HEK293 (cell line): ENCODE data around the gene UBE3A.

Source experiments
- CTCF ChIA-PET: fragments of 350-600 bp; formaldehyde crosslinking; extraction: SDS; loops from one replicate; lab custom pipeline; 2021; ENCODE audit warnings: antibody characterized with exemption; lab: Yijun Ruan, JAX
- POLR2A ChIA-PET: fragments of 300-600 bp; formaldehyde crosslinking; extraction: SDS; loops from one replicate; lab custom pipeline; 2020; ENCODE audit warnings: antibody characterized with exemption, inconsistent platforms; lab: Yijun Ruan, JAX
- H3K27ac ChIP-seq: fragments of 200-500 bp; sonication (Bioruptor generic); 2 replicates; pipeline ENCODE4 v1.5.1; 2014; ENCODE audit warnings: low read depth, low read length, control low read depth, inconsistent platforms; ENCODE audit errors: extremely low read depth
- H3K36me3 ChIP-seq, 2 experiments: fragments of 200-500 bp in 1 of 2; sonication (Bioruptor generic) in 1 of 2; 1 replicate in 1 of 2; 2 replicates in 1 of 2; pipeline ENCODE4 v1.5.1; 2014 to 2017; ENCODE audit warnings: inconsistent platforms in 2 of 2, low read length in 2 of 2; ENCODE audit not compliant: control insufficient read depth in 2 of 2, insufficient read depth in 1 of 2
- H3K4me1 ChIP-seq: fragments of 200-500 bp; sonication (Bioruptor generic); 2 replicates; pipeline ENCODE4 v1.5.1; 2014; ENCODE audit warnings: mild to moderate bottlenecking, low read length, inconsistent platforms; ENCODE audit not compliant: control insufficient read depth, insufficient read depth
- H3K4me3 ChIP-seq: 2 replicates; pipeline ENCODE4 v1.5.1; 2011; ENCODE audit warnings: low read depth, mild to moderate bottlenecking, control low read depth, low read length, moderate library complexity
- H3K9me3 ChIP-seq: fragments of 200-500 bp; sonication (Bioruptor generic); 2 replicates; pipeline ENCODE4 v1.5.1; 2014; ENCODE audit warnings: low read depth, low read length, inconsistent platforms; ENCODE audit not compliant: control insufficient read depth, insufficient read depth
- BCL11B ChIP-seq: fragments of 450-650 bp; formaldehyde crosslinking; IDR thresholded peaks from 2 replicates; pipeline ENCODE4 v1.5.1; 2016; ENCODE audit warnings: low read depth, missing biosample characterization, missing genetic modification characterization
- GFI1B ChIP-seq: fragments of 450-650 bp; formaldehyde crosslinking; IDR thresholded peaks from 2 replicates; pipeline ENCODE4 v1.5.1; 2016; ENCODE audit warnings: missing biosample characterization, missing genetic modification characterization
- GLI2 ChIP-seq: fragments of 450-650 bp; formaldehyde crosslinking; IDR thresholded peaks from 2 replicates; pipeline ENCODE4; 2017; ENCODE audit warnings: missing biosample characterization, missing genetic modification characterization, low read depth, borderline replicate concordance
- GLIS1 ChIP-seq: fragments of 450-650 bp; formaldehyde crosslinking; IDR thresholded peaks from 2 replicates; pipeline ENCODE4 v1.5.1; 2016; ENCODE audit warnings: missing biosample characterization, missing genetic modification characterization
- HOXC10 ChIP-seq: sonication (generic); formaldehyde crosslinking; IDR thresholded peaks from 2 replicates; pipeline ENCODE4 v1.8.1; 2023; ENCODE audit warnings: mild to moderate bottlenecking, missing genetic modification reagents
- KLF10 ChIP-seq: fragments of 450-650 bp; IDR thresholded peaks from 2 replicates; pipeline ENCODE4 v1.5.1; 2018; ENCODE audit warnings: missing biosample characterization, mild to moderate bottlenecking, missing genetic modification characterization
- KLF8 ChIP-seq: fragments of 450-650 bp; formaldehyde crosslinking; IDR thresholded peaks from 2 replicates; pipeline ENCODE4 v1.5.1; 2016; ENCODE audit warnings: missing biosample characterization, missing genetic modification characterization
- MEIS1 ChIP-seq: sonication (generic); formaldehyde crosslinking; IDR thresholded peaks from 2 replicates; pipeline ENCODE4 v1.8.1; 2022; ENCODE audit warnings: missing genetic modification reagents, mild to moderate bottlenecking, borderline replicate concordance
- MZF1 ChIP-seq: fragments of 450-650 bp; formaldehyde crosslinking; IDR thresholded peaks from 2 replicates; pipeline ENCODE4 v1.5.1; 2017; ENCODE audit warnings: missing biosample characterization, missing genetic modification characterization, borderline replicate concordance
- ZBTB21 ChIP-seq: fragments of 450-650 bp; formaldehyde crosslinking; IDR thresholded peaks from 2 replicates; pipeline ENCODE4 v1.5.1; 2017; ENCODE audit warnings: missing biosample characterization, missing genetic modification characterization
- ZFP37 ChIP-seq: fragments of 450-650 bp; formaldehyde crosslinking; IDR thresholded peaks from 2 replicates; pipeline ENCODE4 v1.5.1; 2016; ENCODE audit warnings: missing biosample characterization, missing genetic modification characterization
- ZNF184 ChIP-seq: fragments of 450-650 bp; IDR thresholded peaks from 2 replicates; pipeline ENCODE4 v1.5.1; 2018; ENCODE audit warnings: missing biosample characterization, mild to moderate bottlenecking, missing genetic modification characterization
- ZNF2 ChIP-seq: fragments of 450-650 bp; formaldehyde crosslinking; IDR thresholded peaks from 2 replicates; pipeline ENCODE4 v1.5.1; 2016; ENCODE audit warnings: missing biosample characterization, missing genetic modification characterization
- ZNF416 ChIP-seq: fragments of 450-650 bp; formaldehyde crosslinking; IDR thresholded peaks from 2 replicates; pipeline ENCODE4 v1.5.1; 2016; ENCODE audit warnings: missing biosample characterization, missing genetic modification characterization
- ZNF558 ChIP-seq: fragments of 450-650 bp; formaldehyde crosslinking; IDR thresholded peaks from 2 replicates; pipeline ENCODE4 v1.5.1; 2016; ENCODE audit warnings: missing biosample characterization, missing genetic modification characterization
- ZNF624 ChIP-seq: fragments of 450-650 bp; formaldehyde crosslinking; IDR thresholded peaks from 2 replicates; pipeline ENCODE4 v1.5.1; 2017; ENCODE audit warnings: missing biosample characterization, missing genetic modification characterization
- ZNF707 ChIP-seq: fragments of 450-650 bp; formaldehyde crosslinking; IDR thresholded peaks from 2 replicates; pipeline ENCODE4 v1.5.1; 2016; ENCODE audit warnings: missing biosample characterization, missing genetic modification characterization
- ZNF768 ChIP-seq: fragments of 450-650 bp; formaldehyde crosslinking; IDR thresholded peaks from 2 replicates; pipeline ENCODE4 v1.5.1; 2018; ENCODE audit warnings: missing biosample characterization, mild to moderate bottlenecking, missing genetic modification characterization
- ZNF792 ChIP-seq: fragments of 450-650 bp; formaldehyde crosslinking; IDR thresholded peaks from 2 replicates; pipeline ENCODE4 v1.5.1; 2016; ENCODE audit warnings: missing biosample characterization, missing genetic modification characterization
- ZNF837 ChIP-seq: fragments of 450-650 bp; formaldehyde crosslinking; IDR thresholded peaks from 2 replicates; pipeline ENCODE4 v1.5.1; 2016; ENCODE audit warnings: missing biosample characterization, missing genetic modification characterization
- TF ChIP-seq, protein P1 (sequence below): fragments of 450-650 bp; formaldehyde crosslinking; IDR thresholded peaks from 2 replicates; pipeline ENCODE4 v1.5.1; 2016; ENCODE audit warnings: missing biosample characterization, missing genetic modification characterization
- TF ChIP-seq, protein P2 (sequence below): fragments of 450-650 bp; formaldehyde crosslinking; IDR thresholded peaks from 2 replicates; pipeline ENCODE4 v1.5.1; 2016; ENCODE audit warnings: missing biosample characterization, missing genetic modification characterization
- TF ChIP-seq, protein P3 (sequence below): fragments of 450-650 bp; formaldehyde crosslinking; conservative IDR thresholded peaks from 2 replicates; pipeline ENCODE4 v1.5.1; 2016; ENCODE audit warnings: low read depth, missing biosample characterization, missing genetic modification characterization
- TF ChIP-seq, protein P4 (sequence below): sonication (generic); formaldehyde crosslinking; IDR thresholded peaks from 2 replicates; pipeline ENCODE4 v1.8.1; 2022; ENCODE audit warnings: mild to moderate bottlenecking, moderate library complexity, missing genetic modification reagents
- TF ChIP-seq, protein P5 (sequence below): fragments of 450-650 bp; formaldehyde crosslinking; IDR thresholded peaks from 2 replicates; pipeline ENCODE4 v1.5.1; 2016; ENCODE audit warnings: missing biosample characterization, missing genetic modification characterization, low read depth

UBE3A gene

DNA sequence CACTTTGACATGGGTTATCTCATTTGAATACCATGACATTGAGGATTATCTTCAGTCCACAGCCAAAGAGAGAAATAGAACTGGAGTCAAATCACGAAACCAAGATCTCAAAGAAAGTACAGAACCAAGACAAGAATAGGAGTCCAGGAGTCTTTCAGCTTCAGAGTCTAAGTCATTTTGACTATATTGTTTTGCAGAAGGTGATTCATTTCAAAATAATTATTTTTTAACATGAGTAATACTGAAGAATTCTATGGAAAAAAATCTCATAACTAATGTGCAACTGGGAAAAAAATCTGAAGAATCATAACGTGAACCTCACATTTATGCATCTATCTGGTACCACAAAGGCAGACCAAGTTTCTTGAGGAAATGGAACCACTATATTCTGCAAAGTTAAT lies 60.3 kb downstream of the UBE3A start:
- H3K4me3 ChIP-seq, result no peak overlapping the region
- TF ChIP-seq ZNF558 (tag by site-specific recombination) (no peak), ZNF707 (tag by site-specific recombination) (no peak), HOXC10 (CRISPR knock-in tag) (no peak), KLF8 (tag by site-specific recombination) (no peak), ZFP37 (tag by site-specific recombination) (no peak), ZNF416 (tag by site-specific recombination) (no peak), ZNF184 (tag by site-specific recombination) (no peak), MEIS1 (CRISPR knock-in tag) (no peak), GFI1B (tag by site-specific recombination) (no peak), ZNF768 (no peak), MZF1 (no peak), ZNF792 (tag by site-specific recombination) (no peak), ZNF2 (tag by site-specific recombination) (no peak), KLF10 (no peak), ZNF624 (no peak), ZBTB21 (tag by site-specific recombination) (no peak)
- TF ChIP-seq, protein P1, sequence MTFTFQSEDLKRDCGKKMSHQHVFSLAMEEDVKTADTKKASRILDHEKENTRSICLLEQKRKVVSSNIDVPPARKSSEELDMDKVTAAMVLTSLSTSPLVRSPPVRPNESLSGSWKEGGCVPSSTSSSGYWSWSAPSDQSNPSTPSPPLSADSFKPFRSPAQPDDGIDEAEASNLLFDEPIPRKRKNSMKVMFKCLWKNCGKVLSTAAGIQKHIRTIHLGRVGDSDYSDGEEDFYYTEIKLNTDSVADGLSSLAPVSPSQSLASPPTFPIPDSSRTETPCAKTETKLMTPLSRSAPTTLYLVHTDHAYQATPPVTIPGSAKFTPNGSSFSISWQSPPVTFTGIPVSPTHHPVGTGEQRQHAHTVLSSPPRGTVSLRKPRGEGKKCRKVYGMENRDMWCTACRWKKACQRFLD, result no peak
- TF ChIP-seq, protein P2, sequence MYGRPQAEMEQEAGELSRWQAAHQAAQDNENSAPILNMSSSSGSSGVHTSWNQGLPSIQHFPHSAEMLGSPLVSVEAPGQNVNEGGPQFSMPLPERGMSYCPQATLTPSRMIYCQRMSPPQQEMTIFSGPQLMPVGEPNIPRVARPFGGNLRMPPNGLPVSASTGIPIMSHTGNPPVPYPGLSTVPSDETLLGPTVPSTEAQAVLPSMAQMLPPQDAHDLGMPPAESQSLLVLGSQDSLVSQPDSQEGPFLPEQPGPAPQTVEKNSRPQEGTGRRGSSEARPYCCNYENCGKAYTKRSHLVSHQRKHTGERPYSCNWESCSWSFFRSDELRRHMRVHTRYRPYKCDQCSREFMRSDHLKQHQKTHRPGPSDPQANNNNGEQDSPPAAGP, result no peak
- TF ChIP-seq, protein P3, sequence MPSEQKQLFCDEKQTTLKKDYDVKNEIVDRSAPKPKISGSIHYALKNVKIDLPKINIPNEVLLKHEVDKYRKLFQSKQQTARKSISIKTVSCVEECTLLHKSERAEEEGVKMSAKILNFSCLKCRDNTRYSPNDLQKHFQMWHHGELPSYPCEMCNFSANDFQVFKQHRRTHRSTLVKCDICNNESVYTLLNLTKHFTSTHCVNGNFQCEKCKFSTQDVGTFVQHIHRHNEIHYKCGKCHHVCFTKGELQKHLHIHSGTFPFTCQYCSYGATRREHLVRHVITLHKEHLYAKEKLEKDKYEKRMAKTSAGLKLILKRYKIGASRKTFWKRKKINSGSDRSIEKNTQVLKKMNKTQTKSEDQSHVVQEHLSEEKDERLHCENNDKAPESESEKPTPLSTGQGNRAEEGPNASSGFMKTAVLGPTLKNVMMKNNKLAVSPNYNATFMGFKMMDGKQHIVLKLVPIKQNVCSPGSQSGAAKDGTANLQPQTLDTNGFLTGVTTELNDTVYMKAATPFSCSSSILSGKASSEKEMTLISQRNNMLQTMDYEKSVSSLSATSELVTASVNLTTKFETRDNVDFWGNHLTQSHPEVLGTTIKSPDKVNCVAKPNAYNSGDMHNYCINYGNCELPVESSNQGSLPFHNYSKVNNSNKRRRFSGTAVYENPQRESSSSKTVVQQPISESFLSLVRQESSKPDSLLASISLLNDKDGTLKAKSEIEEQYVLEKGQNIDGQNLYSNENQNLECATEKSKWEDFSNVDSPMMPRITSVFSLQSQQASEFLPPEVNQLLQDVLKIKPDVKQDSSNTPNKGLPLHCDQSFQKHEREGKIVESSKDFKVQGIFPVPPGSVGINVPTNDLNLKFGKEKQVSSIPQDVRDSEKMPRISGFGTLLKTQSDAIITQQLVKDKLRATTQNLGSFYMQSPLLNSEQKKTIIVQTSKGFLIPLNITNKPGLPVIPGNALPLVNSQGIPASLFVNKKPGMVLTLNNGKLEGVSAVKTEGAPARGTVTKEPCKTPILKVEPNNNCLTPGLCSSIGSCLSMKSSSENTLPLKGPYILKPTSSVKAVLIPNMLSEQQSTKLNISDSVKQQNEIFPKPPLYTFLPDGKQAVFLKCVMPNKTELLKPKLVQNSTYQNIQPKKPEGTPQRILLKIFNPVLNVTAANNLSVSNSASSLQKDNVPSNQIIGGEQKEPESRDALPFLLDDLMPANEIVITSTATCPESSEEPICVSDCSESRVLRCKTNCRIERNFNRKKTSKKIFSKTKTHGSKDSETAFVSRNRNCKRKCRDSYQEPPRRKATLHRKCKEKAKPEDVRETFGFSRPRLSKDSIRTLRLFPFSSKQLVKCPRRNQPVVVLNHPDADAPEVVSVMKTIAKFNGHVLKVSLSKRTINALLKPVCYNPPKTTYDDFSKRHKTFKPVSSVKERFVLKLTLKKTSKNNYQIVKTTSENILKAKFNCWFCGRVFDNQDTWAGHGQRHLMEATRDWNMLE (tag by site-specific recombination), result no peak
- TF ChIP-seq, protein P4, sequence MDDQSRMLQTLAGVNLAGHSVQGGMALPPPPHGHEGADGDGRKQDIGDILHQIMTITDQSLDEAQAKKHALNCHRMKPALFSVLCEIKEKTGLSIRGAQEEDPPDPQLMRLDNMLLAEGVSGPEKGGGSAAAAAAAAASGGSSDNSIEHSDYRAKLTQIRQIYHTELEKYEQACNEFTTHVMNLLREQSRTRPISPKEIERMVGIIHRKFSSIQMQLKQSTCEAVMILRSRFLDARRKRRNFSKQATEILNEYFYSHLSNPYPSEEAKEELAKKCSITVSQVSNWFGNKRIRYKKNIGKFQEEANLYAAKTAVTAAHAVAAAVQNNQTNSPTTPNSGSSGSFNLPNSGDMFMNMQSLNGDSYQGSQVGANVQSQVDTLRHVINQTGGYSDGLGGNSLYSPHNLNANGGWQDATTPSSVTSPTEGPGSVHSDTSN, result no peak
- peaks cover 0 to 24% of the 10 kb centered on the region in 2 experiments for H3K36me3 ChIP-seq
- CTCF ChIA-PET, result no interaction called here
- no peak overlapping the region for H3K27ac ChIP-seq
- H3K9me3 ChIP-seq, result no peaks in the 10 kb centered on the region
- H3K4me1 ChIP-seq, result no peaks in the 10 kb centered on the region
- POLR2A ChIA-PET, result no interaction called here

DNA sequence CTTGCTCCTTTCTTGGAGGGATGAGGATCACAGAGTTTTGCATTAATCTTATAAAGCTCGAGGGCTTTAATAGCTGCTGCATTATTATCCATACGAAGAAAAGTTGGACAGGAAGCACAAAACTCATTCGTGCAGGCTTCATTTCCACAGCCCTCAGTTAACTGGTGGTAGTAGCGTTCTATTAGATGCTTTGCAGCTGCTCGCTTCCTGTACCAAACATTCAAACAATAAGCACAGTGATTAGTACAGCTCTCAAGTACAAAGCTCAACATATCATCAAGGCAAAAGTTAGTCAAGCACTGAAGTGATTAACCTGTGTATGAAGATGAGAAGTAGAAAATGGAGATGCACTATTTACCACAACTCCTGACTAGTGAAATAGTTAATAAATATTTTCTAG lies 63.3 kb downstream of the UBE3A start:
- peaks cover 0 to 46% of the 10 kb centered on the region in 2 experiments for H3K36me3 ChIP-seq
- no peak overlapping the region for H3K4me3 ChIP-seq
- POLR2A ChIA-PET, result no interaction called here
- no peak for TF ChIP-seq ZNF837
- TF ChIP-seq GLI2 (tag by site-specific recombination), result no peak
- no peak for TF ChIP-seq BCL11B (tag by site-specific recombination)
- TF ChIP-seq GLIS1, result no peak
- TF ChIP-seq, protein P5, sequence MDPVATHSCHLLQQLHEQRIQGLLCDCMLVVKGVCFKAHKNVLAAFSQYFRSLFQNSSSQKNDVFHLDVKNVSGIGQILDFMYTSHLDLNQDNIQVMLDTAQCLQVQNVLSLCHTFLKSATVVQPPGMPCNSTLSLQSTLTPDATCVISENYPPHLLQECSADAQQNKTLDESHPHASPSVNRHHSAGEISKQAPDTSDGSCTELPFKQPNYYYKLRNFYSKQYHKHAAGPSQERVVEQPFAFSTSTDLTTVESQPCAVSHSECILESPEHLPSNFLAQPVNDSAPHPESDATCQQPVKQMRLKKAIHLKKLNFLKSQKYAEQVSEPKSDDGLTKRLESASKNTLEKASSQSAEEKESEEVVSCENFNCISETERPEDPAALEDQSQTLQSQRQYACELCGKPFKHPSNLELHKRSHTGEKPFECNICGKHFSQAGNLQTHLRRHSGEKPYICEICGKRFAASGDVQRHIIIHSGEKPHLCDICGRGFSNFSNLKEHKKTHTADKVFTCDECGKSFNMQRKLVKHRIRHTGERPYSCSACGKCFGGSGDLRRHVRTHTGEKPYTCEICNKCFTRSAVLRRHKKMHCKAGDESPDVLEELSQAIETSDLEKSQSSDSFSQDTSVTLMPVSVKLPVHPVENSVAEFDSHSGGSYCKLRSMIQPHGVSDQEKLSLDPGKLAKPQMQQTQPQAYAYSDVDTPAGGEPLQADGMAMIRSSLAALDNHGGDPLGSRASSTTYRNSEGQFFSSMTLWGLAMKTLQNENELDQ, result no peak
- no peaks in the 10 kb centered on the region for H3K4me1 ChIP-seq
- CTCF ChIA-PET, result no interaction called here
- H3K27ac ChIP-seq, result no peak overlapping the region
- H3K9me3 ChIP-seq, result no peaks in the 10 kb centered on the region
